Esophagus muscularis mucosa (tissue), 4 donors: ENCODE results near the gene HK1. TPM values are rescaled to one million over a fixed set of nuclear protein-coding genes. Genes with fewer than 3 reads are reported as not detected.
A peak's percentile ranks its signal among the peaks of the same experiment; 100 is the strongest.

ENCODE experiments used
- DNase-seq: peaks from one replicate; pipeline ENCODE4 v3.0.0-alpha.2; 2017; ENCODE audit errors: extremely low spot score
- H3K27ac ChIP-seq, 4 donors: fragments of 200-600 bp; sonication (generic); replicated peaks in 1 of 4; 1 replicate in 3 of 4; 2 replicates in 1 of 4; pipeline ENCODE4 v1.5.1; 2016 to 2019; ENCODE audit warnings: mild to moderate bottlenecking in 1 of 4
- H3K27me3 ChIP-seq, 4 donors: fragments of 200-600 bp; sonication (generic); one replicate each; pipeline versions ENCODE4 v1.5.1 to v1.6.0; 2016 to 2019
- H3K36me3 ChIP-seq, 4 donors: fragments of 200-600 bp; sonication (generic); one replicate each; pipeline ENCODE4 v1.5.1; 2016 to 2019
- H3K4me1 ChIP-seq, 4 donors: fragments of 200-600 bp; sonication (generic); one replicate each; pipeline ENCODE4 v1.5.1; 2016 to 2019
- H3K4me3 ChIP-seq, 4 donors: fragments of 200-600 bp; sonication (generic); 1 replicate in 2 of 4; 2 replicates in 2 of 4; pipeline ENCODE4 v1.5.1; 2016 to 2019; ENCODE audit warnings: mild to moderate bottlenecking in 4 of 4, moderate library complexity in 1 of 4
- H3K9me3 ChIP-seq, 4 donors: fragments of 200-600 bp; sonication (generic); 1 replicate in 3 of 4; 2 replicates in 1 of 4; pipeline ENCODE4 v1.5.1; 2016 to 2019
- CTCF ChIP-seq, 3 experiments: fragments of 200-600 bp in 2 of 3; fragments of 450-650 bp in 1 of 3; sonication (generic) in 2 of 3; IDR thresholded peaks; one replicate each; pipeline ENCODE4 v1.5.1; 2017 to 2019; ENCODE audit warnings: antibody characterized with exemption in 3 of 3, mild to moderate bottlenecking in 2 of 3, moderate library complexity in 1 of 3
- EP300 ChIP-seq: sonication (generic); formaldehyde crosslinking; IDR thresholded peaks from one replicate; pipeline ENCODE4 v1.6.1; 2017; ENCODE audit warnings: antibody characterized with exemption
- POLR2A ChIP-seq: fragments of 450-650 bp; IDR thresholded peaks from one replicate; pipeline ENCODE4 v1.6.1; 2017; ENCODE audit warnings: antibody characterized with exemption, moderate library complexity, mild to moderate bottlenecking, low read depth
- POLR2AphosphoS5 ChIP-seq, 2 donors: sonication (generic); formaldehyde crosslinking; IDR thresholded peaks; one replicate each; pipeline ENCODE4 v1.6.1; 2017; ENCODE audit warnings: antibody characterized with exemption in 2 of 2
- WGBS: methylation state at CpG from one replicate; pipeline ENCODE4 v1.1.5; 2018; 5-methylcytosine and 5-hydroxymethylcytosine counted together
- intact Hi-C: fragments of 100-400 bp; cut with DNase I; formaldehyde crosslinking; loops from one replicate; pipeline ENCODE4 v1.15.1; 2023
- total RNA-seq, 4 donors: library from RNA; depleted of rRNA; stranded (reverse); fragments of >200 nt; gene quantifications; one replicate each; pipeline versions ENCODE4 v1.1.0 to v1.2.1, GENCODE V29; 2016

HK1 gene
- total RNA-seq, 4 donors from 2014 or later: 114 to 188 (median 151) TPM

- Histone ChIP-seq H3K9me3 (no peaks in the 10 kb centered on the region), H3K27ac (peak overlapping the region; percentile 95 to 98 (median 97)), H3K4me1 (peaks cover 8 to 61% (median 52%) of the 10 kb centered on the region in 4 donors), H3K4me3 (no peak overlapping the region), H3K27me3 (no peaks in the 10 kb centered on the region), H3K36me3 (no peaks in the 10 kb centered on the region)
- TF ChIP-seq CTCF (IDR thresholded peaks at IDR 0.05): no peak
- TF ChIP-seq EP300: no peak
- no peak for TF ChIP-seq POLR2AphosphoS5 (IDR thresholded peaks at IDR 0.05)
- no peak for TF ChIP-seq POLR2A
- 78% methylated on average over 2 of the region's 2 CpGs for WGBS
- intact Hi-C loops: loop anchor here (5.0 kb wide), 1 partner anchor 217 kb away; no protein-coding TSS in a partner anchor
- DNase-seq: no peak
Observed at GRCh38 chr10:69425041-69425440, 146.7 kb downstream of the HK1 start.

- 46% methylated on average over 5 of the region's 5 CpGs for WGBS
- no peaks in the 10 kb centered on the region for H3K27me3 ChIP-seq
- intact Hi-C loops: loop anchor here (5.0 kb wide), 1 partner anchor 217 kb away; no protein-coding TSS in a partner anchor
- no peak for TF ChIP-seq EP300
- H3K36me3 ChIP-seq: no peaks in the 10 kb centered on the region
- H3K9me3 ChIP-seq: no peaks in the 10 kb centered on the region
- no peak overlapping the region for H3K4me3 ChIP-seq
- no peak for DNase-seq
- H3K4me1 ChIP-seq: peaks cover 8 to 55% (median 47%) of the 10 kb centered on the region in 4 donors
- peak overlapping the region; percentile 95 to 98 (median 97) for H3K27ac ChIP-seq
Observed at GRCh38 chr10:69425511-69426298, 147.4 kb downstream of the HK1 start.

- intact Hi-C loops: loop anchor here (5.0 kb wide), 1 partner anchor 216 kb away; no protein-coding TSS in a partner anchor
- TF ChIP-seq POLR2AphosphoS5 (IDR thresholded peaks at IDR 0.05) (peak; percentile 35 to 48), EP300 (peak; percentile 67), CTCF (IDR thresholded peaks at IDR 0.05) (no peak), POLR2A (no peak)
- WGBS: 0% methylated on average over 1 of the region's 4 CpGs
- H3K27me3 ChIP-seq: no peaks in the 10 kb centered on the region
- H3K36me3 ChIP-seq: no peaks in the 10 kb centered on the region
- H3K4me3 ChIP-seq: no peak overlapping the region
- H3K9me3 ChIP-seq: no peaks in the 10 kb centered on the region
- peak overlapping the region; percentile 95 to 98 (median 97) for H3K27ac ChIP-seq
- peaks cover 8 to 48% (median 43%) of the 10 kb centered on the region in 4 donors for H3K4me1 ChIP-seq
- DNase-seq: no peak
Observed at GRCh38 chr10:69426376-69426727, 148.1 kb downstream of the HK1 start.

GRCh38 chr10:69428165-69428564 lies 149.9 kb downstream of the HK1 start:
- peak overlapping the region in 2 of 4 donors; percentile 3 to 97 for H3K27ac ChIP-seq
- TF ChIP-seq EP300 (no peak), CTCF (IDR thresholded peaks at IDR 0.05) (no peak), POLR2AphosphoS5 (IDR thresholded peaks at IDR 0.05) (no peak), POLR2A (no peak)
- 79% methylated on average over 8 of the region's 8 CpGs for WGBS
- intact Hi-C loops: loop anchor here (5.0 kb wide), 1 partner anchor 214 kb away; no protein-coding TSS in a partner anchor
- H3K4me1 ChIP-seq: peaks cover 0 to 32% (median 30%) of the 10 kb centered on the region in 4 donors
- no peaks in the 10 kb centered on the region for H3K27me3 ChIP-seq
- H3K9me3 ChIP-seq: no peaks in the 10 kb centered on the region
- H3K4me3 ChIP-seq: no peak overlapping the region
- DNase-seq: no peak
- H3K36me3 ChIP-seq: peaks cover 0 to 3% (median 0%) of the 10 kb centered on the region in 4 donors

- 80% methylated on average over 2 of the region's 2 CpGs for WGBS
- Histone ChIP-seq H3K9me3 (no peaks in the 10 kb centered on the region), H3K27ac (no peak overlapping the region), H3K27me3 (no peaks in the 10 kb centered on the region), H3K4me3 (no peak overlapping the region), H3K4me1 (peaks cover 6 to 8% (median 7%) of the 10 kb centered on the region in 4 donors), H3K36me3 (peaks cover 0 to 3% (median 0%) of the 10 kb centered on the region in 4 donors)
- TF ChIP-seq POLR2AphosphoS5 (IDR thresholded peaks at IDR 0.05): no peak
- TF ChIP-seq EP300: no peak
- TF ChIP-seq POLR2A: no peak
- no peak for TF ChIP-seq CTCF (IDR thresholded peaks at IDR 0.05)
- DNase-seq: no peak
- intact Hi-C loops: no loop called here
Observed at GRCh38 chr10:69434169-69434568, 155.9 kb downstream of the HK1 start.
